H1 (cell line): ENCODE results near the gene PLD3. TPM values are rescaled to one million over a fixed set of nuclear protein-coding genes. Genes with fewer than 3 reads are reported as not detected.

Experiments used
- CTCF ChIA-PET: fragments of 300-600 bp; sonication (Branson Sonifier 250); formaldehyde crosslinking; loops from one replicate; lab custom pipeline; 2021; ENCODE audit not compliant: partially characterized antibody; lab: Charles Lee
- POLR2A ChIA-PET: fragments of 300-600 bp; sonication (Branson Sonifier 250); formaldehyde crosslinking; loops from one replicate; lab custom pipeline; 2021; ENCODE audit warnings: inconsistent platforms; ENCODE audit not compliant: partially characterized antibody; lab: Charles Lee
- DNase-seq, 2 experiments: peaks; one replicate each; pipeline versions ENCODE4 v3.0.0 to v3.0.0-alpha.2; 2010 to 2022; ENCODE audit warnings: low spot score in 2 of 2, low read depth in 1 of 2, mixed read lengths in 1 of 2
- FAIRE-seq: peaks from 2 replicates; lab custom pipeline; 2011; peaks lifted over from hg19 to GRCh38; lab: Jason Lieb, UNC
- H2AFZ ChIP-seq: 2 replicates; pipeline ENCODE4 v1.8.1; 2012; ENCODE audit warnings: low read length, inconsistent platforms
- H2AK5ac ChIP-seq: 2 replicates; pipeline ENCODE4 v1.6.1; 2013; ENCODE audit warnings: low read depth, low read length
- H2BK120ac ChIP-seq: replicated peaks from 2 replicates; pipeline ENCODE3; 2013; ENCODE audit warnings: low read depth, low read length, inconsistent platforms
- H2BK12ac ChIP-seq: 2 replicates; pipeline ENCODE4 v1.6.1; 2013; ENCODE audit warnings: low read depth, low read length
- H2BK15ac ChIP-seq: 2 replicates; pipeline ENCODE4 v1.6.1; 2013; ENCODE audit warnings: low read length
- H2BK20ac ChIP-seq: 2 replicates; pipeline ENCODE4 v1.6.1; 2013; ENCODE audit warnings: low read length
- H2BK5ac ChIP-seq: 2 replicates; pipeline ENCODE4 v1.6.1; 2013; ENCODE audit warnings: low read depth, low read length
- H3K14ac ChIP-seq: 2 replicates; pipeline ENCODE4 v1.6.1; 2013; ENCODE audit warnings: inconsistent platforms; ENCODE audit not compliant: insufficient read length
- H3K18ac ChIP-seq: 2 replicates; pipeline ENCODE4 v1.6.1; 2013; ENCODE audit warnings: low read length; ENCODE audit errors: extremely low read depth
- H3K23ac ChIP-seq: 2 replicates; pipeline ENCODE4 v1.6.1; 2013; ENCODE audit warnings: inconsistent platforms; ENCODE audit not compliant: insufficient read length
- H3K23me2 ChIP-seq: 2 replicates; pipeline ENCODE4 v1.6.1; 2013; ENCODE audit warnings: low read depth, low read length
- H3K27ac ChIP-seq: 2 replicates; pipeline ENCODE4 v1.6.1; 2011; ENCODE audit warnings: low read depth, low read length, inconsistent platforms
- H3K27me3 ChIP-seq, 4 experiments: replicated peaks in 1 of 4; 1 replicate in 1 of 4; 2 replicates in 3 of 4; pipeline versions ENCODE4 v1.6.1 to v1.8.1; 2011 to 2013; ENCODE audit warnings: low read length in 3 of 4, mild to moderate bottlenecking in 3 of 4, inconsistent platforms in 2 of 4, mixed read lengths in 2 of 4, moderate library complexity in 1 of 4; ENCODE audit not compliant: control insufficient read depth in 3 of 4, insufficient read depth in 3 of 4; ENCODE audit errors: extremely low read depth in 1 of 4
- H3K36me3 ChIP-seq, 4 experiments: 2 replicates each; pipeline versions ENCODE4 v1.6.1 to v1.8.1; 2011 to 2013; ENCODE audit warnings: mild to moderate bottlenecking in 4 of 4, low read length in 3 of 4, moderate library complexity in 2 of 4, control low read depth in 1 of 4, inconsistent platforms in 1 of 4; ENCODE audit not compliant: insufficient read depth in 4 of 4, control insufficient read depth in 2 of 4
- H3K4ac ChIP-seq: replicated peaks from 2 replicates; pipeline ENCODE3; 2013; ENCODE audit warnings: low read length, low read depth, mixed read lengths, inconsistent platforms; ENCODE audit not compliant: insufficient read length
- H3K4me1 ChIP-seq, 4 experiments: replicated peaks in 1 of 4; 1 replicate in 1 of 4; 2 replicates in 3 of 4; pipeline versions ENCODE4 v1.6.1 to v1.8.1; 2011 to 2013; ENCODE audit warnings: low read length in 3 of 4, inconsistent platforms in 2 of 4, mixed read lengths in 1 of 4; ENCODE audit not compliant: insufficient read depth in 4 of 4, control insufficient read depth in 3 of 4
- H3K4me2 ChIP-seq, 2 experiments: 2 replicates each; pipeline versions ENCODE4 v1.6.1 to v1.8.1; 2011 to 2013; ENCODE audit warnings: low read depth in 2 of 2, low read length in 2 of 2, control low read depth in 1 of 2, inconsistent platforms in 1 of 2, mild to moderate bottlenecking in 1 of 2; ENCODE audit not compliant: insufficient read depth in 1 of 2
- H3K4me3 ChIP-seq, 4 experiments: fragments of 200-600, 300-600 bp in 1 of 4; sonication (generic), shearing (Covaris generic), sonication (Bioruptor Twin) in 1 of 4; 2 replicates each; pipeline versions ENCODE4 v1.5.1 to v1.8.1; 2011 to 2016; ENCODE audit warnings: low read length in 4 of 4, low read depth in 3 of 4, control low read depth in 2 of 4, inconsistent platforms in 2 of 4, mild to moderate bottlenecking in 2 of 4, mixed read lengths in 1 of 4, moderate library complexity in 1 of 4; ENCODE audit not compliant: insufficient read depth in 2 of 4; ENCODE audit errors: extremely low read depth in 1 of 4
- H3K56ac ChIP-seq: replicated peaks from 2 replicates; pipeline ENCODE3; 2013; ENCODE audit warnings: low read depth, mild to moderate bottlenecking, mixed read lengths, low read length, inconsistent platforms; ENCODE audit not compliant: insufficient read length
- H3K79me1 ChIP-seq: 2 replicates; pipeline ENCODE4 v1.6.1; 2013; ENCODE audit warnings: low read depth, low read length, control low read depth
- H3K79me2 ChIP-seq, 2 experiments: 2 replicates each; pipeline versions ENCODE4 v1.6.1 to v1.8.1; 2012 to 2013; ENCODE audit warnings: low read length in 2 of 2, mild to moderate bottlenecking in 2 of 2, inconsistent platforms in 1 of 2; ENCODE audit not compliant: insufficient read depth in 2 of 2, control insufficient read depth in 1 of 2
- H3K9ac ChIP-seq, 4 experiments: replicated peaks in 1 of 4; 1 replicate in 1 of 4; 2 replicates in 3 of 4; pipeline versions ENCODE4 v1.6.1 to v1.8.1; 2011 to 2013; ENCODE audit warnings: low read depth in 3 of 4, low read length in 3 of 4, control low read depth in 2 of 4, mild to moderate bottlenecking in 2 of 4, moderate library complexity in 2 of 4, inconsistent platforms in 1 of 4; ENCODE audit errors: extremely low read depth in 1 of 4
- H3K9me3 ChIP-seq, 2 experiments: 2 replicates each; pipeline versions ENCODE4 v1.6.1 to v1.8.1; 2012 to 2013; ENCODE audit warnings: mild to moderate bottlenecking in 2 of 2, moderate library complexity in 2 of 2, control low read depth in 1 of 2, inconsistent platforms in 1 of 2, low read depth in 1 of 2, low read length in 1 of 2, mixed read lengths in 1 of 2; ENCODE audit not compliant: insufficient read depth in 2 of 2
- H4K20me1 ChIP-seq, 2 experiments: replicated peaks in 1 of 2; 2 replicates each; pipeline versions ENCODE3 to v1.8.1; 2011 to 2013; ENCODE audit warnings: inconsistent platforms in 2 of 2, low read length in 2 of 2, mild to moderate bottlenecking in 1 of 2; ENCODE audit not compliant: insufficient read depth in 2 of 2, control insufficient read depth in 1 of 2
- H4K5ac ChIP-seq: 2 replicates; pipeline ENCODE4 v1.6.1; 2013; ENCODE audit warnings: low read length, low read depth, mixed read lengths, inconsistent platforms; ENCODE audit not compliant: insufficient read length
- H4K8ac ChIP-seq: 2 replicates; pipeline ENCODE4 v1.8.0; 2013; ENCODE audit warnings: mild to moderate bottlenecking, moderate library complexity, low read length, inconsistent platforms; ENCODE audit not compliant: insufficient read depth; ENCODE audit errors: extremely low read depth
- H4K91ac ChIP-seq: replicated peaks from 2 replicates; pipeline ENCODE3; 2013; ENCODE audit warnings: low read length, mixed read lengths, inconsistent platforms; ENCODE audit not compliant: insufficient read length
- POU5F1 ChIP-seq: IDR thresholded peaks from 2 replicates; pipeline ENCODE4 v1.6.1; 2011; ENCODE audit warnings: low read depth, mild to moderate bottlenecking, low read length, moderate library complexity
- WGBS, 2 experiments: shearing (Covaris generic) in 1 of 2; methylation state at CpG; one replicate each; pipeline versions ENCODE4 v1.1.6 to v1.1.7; 2013 to 2015; ENCODE audit warnings: low lambda C conversion rate in 2 of 2, mixed read lengths in 2 of 2, inconsistent platforms in 1 of 2, low coverage in 1 of 2, missing lambda C conversion rate in 1 of 2; ENCODE audit not compliant: insufficient replicate concordance in 2 of 2, insufficient coverage in 1 of 2, insufficient read length in 1 of 2; ENCODE audit errors: extremely low coverage in 1 of 2, missing lambda C conversion rate in 1 of 2; 5-methylcytosine and 5-hydroxymethylcytosine counted together
- polyA plus RNA-seq, 7 experiments: library from polyadenylated mRNA; depleted of rRNA in 3 of 7; stranded (reverse) in 5 of 7; unstranded in 2 of 7; fragments of >200 nt in 5 of 7; fragments of 200-250 nt in 2 of 7; gene quantifications; 1 replicate in 5 of 7; 2 replicates in 1 of 7; 4 replicates in 1 of 7; pipeline versions ENCODE4 v1.2.1 to v1.2.3, GENCODE V29; 2011 to 2013; ENCODE audit warnings: missing spikeins in 2 of 7, mixed read lengths in 2 of 7
- total RNA-seq: library from RNA; stranded (reverse); fragmentation: NEBNext Ultra II Directional; extraction: Animal tissue kit (Norgen Biotek cat#: 25700); gene quantifications from 2 replicates; pipeline ENCODE4 v1.2.1, GENCODE V29; 2021

Gene PLD3
- total and polyA plus RNA-seq, 2 of the 8 experiments (the other 6 are each of a cell fraction or from before 2014, with no cell fraction given) = 180 to 543 TPM

GRCh38 chr19:40317338-40317737 is 31.2 kb upstream of the PLD3 start:
- Histone ChIP-seq H2BK5ac (no peak overlapping the region), H3K56ac (no peak overlapping the region), H3K23ac (no peak overlapping the region), H4K20me1 (no peaks in the 10 kb centered on the region), H2BK20ac (no peak overlapping the region), H2BK120ac (no peak overlapping the region), H3K9me3 (no peaks in the 10 kb centered on the region), H3K4me2 (no peak overlapping the region), H3K14ac (no peak overlapping the region), H3K18ac (no peak overlapping the region), H2BK15ac (no peak overlapping the region), H3K79me2 (no peaks in the 10 kb centered on the region), H3K27ac (no peak overlapping the region), H3K23me2 (no peaks in the 10 kb centered on the region), H3K4ac (no peak overlapping the region), H4K91ac (no peak overlapping the region), H3K4me3 (no peak overlapping the region), H2AK5ac (no peak overlapping the region), H3K36me3 (peaks cover 6 to 11% (median 9%) of the 10 kb centered on the region in 4 experiments; a peak in 6 of 8 replicates), H2BK12ac (no peak overlapping the region), H4K5ac (no peak overlapping the region), H3K4me1 (no peaks in the 10 kb centered on the region), H3K9ac (no peak overlapping the region), H2AFZ (no peak overlapping the region), H3K27me3 (no peaks in the 10 kb centered on the region), H4K8ac (no peak overlapping the region), H3K79me1 (no peaks in the 10 kb centered on the region)
- no peak for TF ChIP-seq POU5F1
- DNase-seq (no peak), FAIRE-seq (no peak)
- 86% methylated on average over 7 of the region's 7 CpGs; no CpG with 5 or more reads in 1 of the 2 experiments for WGBS, 2 experiments
- ChIA-PET CTCF (interaction anchor here (1.1 to 2.0 kb wide), 3 partner anchors 12 to 184 kb away, joined by 3 to 7 read pairs (median 4); no protein-coding TSS in a partner anchor), POLR2A (interaction anchor here (0.6 to 1.2 kb wide), 2 partner anchors 32 to 224 kb away, joined by 3 read pairs; no protein-coding TSS in a partner anchor)
